CD4-positive, alpha-beta T cell treated with Interleukin-17A for 1 hour (primary cell): ENCODE results near the gene TK2.
"Not testable (repeated sequence)": the region's sequence is repeated elsewhere in the genome, so short reads cannot be mapped to it uniquely, and the experiment has no call there.

Source experiments
- DNase-seq: peaks from one replicate; pipeline ENCODE4 v3.0.0-alpha.2; 2020

TK2 gene

DNA sequence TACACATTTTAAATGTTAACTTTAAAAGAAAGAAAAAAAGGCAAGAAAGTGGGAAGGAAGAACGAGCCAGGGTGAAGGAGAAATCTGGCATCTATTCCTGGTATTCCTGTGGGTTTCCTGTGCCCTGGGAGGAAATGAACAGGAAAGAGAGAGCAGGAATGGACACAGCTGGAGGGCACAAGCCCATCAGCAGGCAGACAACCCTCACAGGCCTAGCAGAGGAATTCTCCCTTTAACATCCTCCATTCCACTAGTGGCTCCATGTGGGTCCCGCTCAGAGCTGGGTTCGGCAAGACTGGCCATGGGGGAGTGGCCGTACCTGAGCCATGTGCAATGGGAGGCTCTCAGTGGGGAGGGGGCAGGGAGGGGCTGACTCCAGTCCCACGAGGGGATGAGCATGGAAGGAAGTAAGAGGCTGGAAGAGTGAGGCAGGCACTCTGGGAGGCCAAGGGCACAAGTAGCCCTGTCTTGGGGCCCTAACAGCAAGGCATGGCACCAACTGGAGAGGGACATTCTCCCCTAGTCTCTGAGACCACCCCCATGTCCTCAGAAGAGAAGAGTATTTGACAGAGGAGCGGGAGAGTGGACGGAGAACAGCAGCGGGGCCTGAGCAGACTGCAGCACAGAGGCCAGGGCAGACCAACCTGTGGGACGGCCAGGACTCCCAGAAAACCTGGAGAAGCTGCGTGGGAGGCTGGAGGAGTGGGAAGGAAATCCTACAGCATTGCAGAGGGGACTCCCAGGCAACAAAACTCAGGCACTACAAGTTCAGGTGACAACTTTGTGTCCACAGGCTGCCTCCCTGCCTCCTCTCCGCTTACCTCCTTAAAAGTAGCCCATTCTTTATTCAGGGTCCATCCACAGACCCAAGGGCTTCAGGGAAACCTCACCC lies 30.2 kb downstream of the TK2 start:
- DNase-seq: no peak

DNA sequence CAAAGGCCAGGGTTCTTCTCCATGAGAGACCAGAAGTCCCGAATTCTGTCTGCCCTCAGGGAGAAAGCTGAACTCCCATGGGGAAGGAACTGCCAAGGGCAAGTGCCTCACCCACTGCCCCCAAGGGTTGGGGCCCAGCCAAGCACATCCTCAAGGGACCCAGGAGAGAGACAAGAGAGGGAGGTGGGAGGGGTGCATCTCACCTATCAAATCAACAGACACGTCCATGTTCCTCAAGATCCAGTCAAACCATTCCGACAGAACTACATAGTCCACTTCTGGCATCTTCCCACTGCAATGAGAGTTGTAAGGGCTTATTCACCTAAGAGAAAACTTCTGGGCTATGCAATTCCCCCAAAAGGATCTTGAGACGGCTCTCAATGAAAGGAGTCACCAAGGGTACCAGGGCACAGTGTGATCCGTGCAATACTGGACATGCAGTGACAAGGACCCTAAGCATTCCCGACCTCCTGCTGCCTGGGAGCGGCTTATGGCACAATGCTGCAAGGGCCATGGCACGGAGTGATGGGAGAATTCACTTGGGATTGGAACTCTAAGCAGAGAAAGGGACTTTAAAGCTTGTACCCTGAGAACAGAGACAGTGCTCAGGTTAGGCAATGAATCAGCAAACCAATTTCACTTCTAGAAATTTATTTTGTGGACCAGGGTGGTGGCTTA lies 32.2 kb downstream of the TK2 start:
- no peak for DNase-seq

DNA sequence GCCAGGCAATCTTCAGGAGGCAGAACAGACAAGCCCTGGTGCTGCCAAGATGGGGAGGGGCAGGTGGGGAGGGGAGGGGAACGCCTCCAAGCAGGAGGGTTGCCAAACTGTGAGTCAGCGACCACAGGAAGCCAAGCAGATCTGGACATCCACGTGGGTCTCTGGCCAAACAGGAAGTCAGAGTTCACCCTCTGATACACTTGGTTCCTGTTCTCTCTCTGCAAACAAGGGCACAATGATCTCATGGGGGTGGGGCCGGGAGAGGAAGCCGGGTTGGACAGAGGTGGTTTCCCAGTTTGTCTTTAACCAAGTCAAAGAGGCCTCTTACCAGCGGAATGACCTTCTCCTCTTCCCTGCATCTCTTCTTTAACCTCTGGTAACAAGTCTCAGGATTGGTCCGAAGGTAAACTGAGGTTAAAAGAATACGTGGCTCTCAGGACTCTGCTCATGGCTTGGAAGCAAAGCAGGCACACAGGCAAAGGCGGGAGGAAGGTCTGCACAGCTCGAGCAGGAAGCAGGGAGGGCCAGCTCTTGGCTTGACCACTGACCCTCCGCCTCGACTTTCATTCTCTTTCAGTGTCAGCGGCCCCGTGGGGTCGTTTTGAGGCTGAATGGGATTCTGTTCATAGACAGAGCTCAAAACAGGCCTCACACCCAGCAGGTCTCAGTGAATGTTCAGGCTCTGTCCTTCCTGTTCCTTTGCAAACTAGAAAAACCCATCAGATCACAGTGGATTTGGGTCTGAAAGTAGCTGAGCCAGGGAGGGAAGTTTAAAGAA lies 32.9 kb downstream of the TK2 start:
- peak; percentile 89 for DNase-seq

DNA sequence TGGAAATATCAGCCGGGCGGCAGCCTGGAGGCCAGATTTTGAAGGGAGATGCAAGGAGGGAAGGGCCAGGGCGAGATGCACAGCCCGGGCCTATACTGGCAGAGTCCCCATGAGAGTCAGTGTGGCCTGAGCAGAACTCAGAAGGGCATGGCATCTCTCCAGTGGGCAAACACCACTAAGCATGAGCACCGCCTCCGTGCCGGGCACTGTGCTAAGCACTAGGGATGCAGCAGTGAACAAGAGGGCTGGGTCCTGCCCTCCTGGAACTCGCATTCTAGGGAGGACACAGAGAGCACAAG lies 33.5 kb downstream of the TK2 start:
- no peak for DNase-seq

DNA sequence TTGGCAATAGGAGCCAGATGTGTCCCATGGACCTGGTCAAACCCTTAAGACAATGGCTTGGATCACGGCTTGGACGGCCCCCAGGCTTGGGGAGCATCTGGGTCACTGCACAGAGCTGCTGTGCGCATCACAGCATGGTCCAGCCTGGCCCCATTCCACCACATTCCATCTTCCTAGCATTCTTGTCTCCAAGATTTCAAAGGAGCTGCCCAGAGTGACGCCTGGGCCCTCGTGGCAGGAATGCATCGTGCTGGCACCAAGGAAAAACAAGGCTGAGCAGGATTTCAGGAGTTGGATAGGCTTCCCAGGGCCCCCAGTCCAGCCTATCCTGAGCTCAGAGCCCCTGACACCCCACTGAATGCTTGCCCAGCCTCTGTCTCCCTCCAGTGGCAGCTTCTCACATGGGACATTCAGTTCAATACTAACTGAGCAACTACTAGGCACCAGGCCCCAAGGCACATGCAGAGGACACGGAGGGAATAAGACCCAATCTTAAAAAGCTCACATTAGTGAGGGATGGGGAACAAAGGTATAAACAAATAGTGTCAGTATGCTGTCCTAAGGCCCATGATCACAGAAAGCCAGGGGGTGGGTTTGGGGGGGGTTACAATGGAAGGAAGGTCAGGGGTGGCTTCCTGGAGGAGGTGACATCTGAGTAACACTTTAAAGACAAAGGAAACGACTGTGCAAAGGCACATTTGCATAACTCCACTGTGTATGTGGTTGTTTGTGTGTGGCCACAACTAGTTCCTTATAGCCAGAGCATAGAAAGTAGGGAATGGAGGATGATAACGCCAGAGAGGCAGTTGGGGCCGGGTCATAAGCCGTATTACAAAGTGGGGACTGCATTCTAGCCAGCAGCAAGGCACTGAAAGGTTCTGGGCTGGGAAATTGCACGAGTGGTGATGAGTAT lies 34.1 kb downstream of the TK2 start:
- DNase-seq: peak; percentile 34

DNA sequence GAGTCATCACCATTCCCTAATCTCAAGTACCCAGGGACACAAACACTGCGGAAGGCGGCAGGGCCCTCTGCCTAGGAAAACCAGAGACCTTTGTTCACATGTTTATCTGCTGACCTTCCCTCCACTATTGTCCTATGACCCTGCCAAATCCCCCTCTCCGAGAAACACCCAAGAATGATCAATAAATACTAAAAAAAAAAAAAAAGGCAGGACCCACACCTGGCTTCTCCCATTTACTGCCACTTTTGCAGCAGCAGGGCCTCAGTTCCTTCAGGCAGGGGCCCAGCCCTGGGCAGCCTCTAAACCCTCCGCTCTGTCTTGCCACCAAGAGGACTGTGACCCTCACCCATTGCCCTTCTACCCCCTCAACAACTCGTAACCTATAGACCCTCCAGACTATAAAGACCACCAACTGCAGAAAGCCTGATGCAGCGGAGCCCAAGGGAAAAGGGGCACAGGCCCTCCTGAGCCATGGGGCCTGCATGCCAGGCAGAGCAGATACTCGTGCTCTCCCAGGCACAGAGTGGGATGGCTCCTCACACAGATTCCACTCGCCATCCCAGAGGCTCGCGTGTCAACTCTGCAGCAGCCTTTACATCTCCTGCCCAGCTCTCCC lies 34.8 kb downstream of the TK2 start:
- DNase-seq: not testable (repeated sequence)

DNA sequence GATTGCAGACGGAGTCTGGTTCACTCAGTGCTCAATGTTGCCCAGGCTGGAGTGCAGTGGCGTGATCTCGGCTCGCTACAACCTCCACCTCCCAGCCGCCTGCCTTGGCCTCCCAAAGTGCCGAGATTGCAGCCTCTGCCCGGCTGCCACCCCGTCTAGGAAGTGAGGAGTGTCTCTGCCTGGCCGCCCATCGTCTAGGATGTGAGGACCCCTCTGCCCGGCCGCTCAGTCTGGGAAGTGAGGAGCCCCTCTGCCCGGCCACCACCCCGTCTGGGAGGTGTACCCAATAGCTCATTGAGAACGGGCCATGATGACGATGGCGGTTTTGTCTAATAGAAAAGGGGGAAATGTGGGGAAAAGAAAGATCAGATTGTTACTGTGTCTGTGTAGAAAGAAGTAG lies 35.5 kb downstream of the TK2 start:
- not testable (repeated sequence) for DNase-seq

DNA sequence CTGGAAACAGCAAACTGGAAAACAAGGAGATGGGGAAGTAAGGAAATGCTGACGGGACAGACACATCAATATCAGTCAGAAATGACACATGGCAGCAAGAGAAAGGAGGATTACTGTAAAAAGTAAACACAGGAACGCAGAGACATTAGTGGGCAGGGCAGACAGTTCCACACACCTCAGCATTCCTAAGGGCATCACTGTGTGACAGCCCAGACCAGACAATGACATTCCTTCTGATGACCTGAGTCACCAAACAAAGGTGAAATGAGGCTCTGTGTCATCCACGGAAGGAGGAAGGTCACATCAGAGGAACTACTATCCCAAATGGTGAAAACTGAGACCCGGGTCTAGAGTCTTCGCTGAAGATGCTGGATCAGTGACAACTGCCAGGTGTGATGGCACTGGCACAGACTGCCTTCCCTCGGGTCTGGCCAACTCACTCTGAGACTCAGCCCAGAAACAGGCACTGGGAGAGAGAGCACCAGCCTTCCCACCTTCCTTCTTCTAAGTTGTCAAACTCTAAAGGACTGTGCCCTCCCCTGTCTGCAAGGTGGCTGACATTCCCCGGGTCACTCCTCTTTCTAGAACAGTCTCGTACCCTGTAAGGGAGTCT lies 36.7 kb downstream of the TK2 start:
- no peak for DNase-seq

DNA sequence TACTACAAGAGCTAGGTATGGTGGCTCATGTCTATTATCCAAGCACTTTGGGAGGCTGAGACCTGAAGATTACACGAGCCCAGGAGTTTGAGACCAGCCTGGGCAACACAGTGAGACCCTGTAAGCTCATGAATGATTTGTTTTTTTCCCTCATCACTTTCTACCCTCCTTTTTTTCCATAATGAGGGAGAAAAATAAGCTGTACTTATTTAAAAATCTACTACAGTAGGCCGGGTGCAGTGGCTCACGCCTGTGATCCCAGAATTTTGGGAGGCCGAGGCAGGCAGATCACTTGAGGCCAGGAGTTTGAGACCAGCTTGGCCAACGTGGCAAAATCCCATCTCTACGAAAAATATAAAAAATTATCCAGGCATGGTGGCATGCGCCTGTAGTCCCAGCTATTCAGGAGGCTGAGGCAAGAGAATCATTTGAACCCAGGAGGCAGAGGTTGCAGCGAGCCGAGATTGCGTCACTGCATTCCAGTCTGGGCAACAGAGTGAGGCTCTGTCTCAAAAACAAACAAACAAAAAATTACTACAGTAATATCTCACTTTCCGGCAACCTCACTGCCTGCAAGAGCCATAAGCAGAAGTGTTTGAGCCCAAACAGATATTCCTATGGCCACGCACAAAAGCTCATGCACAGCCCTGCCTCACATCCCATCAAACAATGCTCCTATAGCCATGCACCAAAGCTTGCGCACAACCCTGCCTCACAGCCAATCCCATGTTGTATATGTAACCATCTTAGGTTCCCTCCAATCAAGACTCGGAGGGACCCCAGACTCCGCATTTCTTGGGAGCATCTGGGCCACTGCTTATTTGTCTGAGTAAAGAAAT lies 37.4 kb downstream of the TK2 start:
- DNase-seq: no peak

DNA sequence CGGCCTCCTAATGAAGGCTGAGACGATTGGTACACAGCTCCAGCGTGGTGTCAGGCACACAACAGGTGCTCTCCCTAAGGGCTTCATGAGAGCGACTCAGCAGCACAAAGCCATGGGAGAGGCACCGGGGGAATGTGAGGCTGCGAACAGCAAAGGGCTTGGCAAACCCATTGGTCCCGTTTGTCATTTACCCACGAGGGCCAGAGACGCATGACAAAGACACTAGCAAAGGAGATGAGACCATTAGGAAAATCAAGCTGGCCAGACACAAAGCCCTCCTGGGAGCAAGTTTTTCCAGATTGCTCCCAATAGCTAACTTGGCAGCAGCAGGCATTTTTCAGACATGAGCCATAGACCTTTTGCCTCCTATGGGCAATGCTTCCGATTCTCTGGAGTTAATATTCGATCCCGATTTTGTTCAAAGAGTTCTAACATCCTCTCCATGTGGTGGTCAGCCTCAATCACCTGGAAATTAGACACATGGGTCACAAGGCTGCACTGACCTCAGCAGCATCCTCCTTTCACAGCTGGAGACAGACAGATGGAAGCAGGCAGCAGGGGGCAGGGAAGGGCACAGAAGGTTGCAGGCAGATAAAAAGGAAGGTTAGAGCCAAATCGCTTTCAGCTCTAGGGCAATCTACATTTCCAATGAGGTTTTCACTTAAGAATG lies 38.2 kb downstream of the TK2 start:
- no peak for DNase-seq

DNA sequence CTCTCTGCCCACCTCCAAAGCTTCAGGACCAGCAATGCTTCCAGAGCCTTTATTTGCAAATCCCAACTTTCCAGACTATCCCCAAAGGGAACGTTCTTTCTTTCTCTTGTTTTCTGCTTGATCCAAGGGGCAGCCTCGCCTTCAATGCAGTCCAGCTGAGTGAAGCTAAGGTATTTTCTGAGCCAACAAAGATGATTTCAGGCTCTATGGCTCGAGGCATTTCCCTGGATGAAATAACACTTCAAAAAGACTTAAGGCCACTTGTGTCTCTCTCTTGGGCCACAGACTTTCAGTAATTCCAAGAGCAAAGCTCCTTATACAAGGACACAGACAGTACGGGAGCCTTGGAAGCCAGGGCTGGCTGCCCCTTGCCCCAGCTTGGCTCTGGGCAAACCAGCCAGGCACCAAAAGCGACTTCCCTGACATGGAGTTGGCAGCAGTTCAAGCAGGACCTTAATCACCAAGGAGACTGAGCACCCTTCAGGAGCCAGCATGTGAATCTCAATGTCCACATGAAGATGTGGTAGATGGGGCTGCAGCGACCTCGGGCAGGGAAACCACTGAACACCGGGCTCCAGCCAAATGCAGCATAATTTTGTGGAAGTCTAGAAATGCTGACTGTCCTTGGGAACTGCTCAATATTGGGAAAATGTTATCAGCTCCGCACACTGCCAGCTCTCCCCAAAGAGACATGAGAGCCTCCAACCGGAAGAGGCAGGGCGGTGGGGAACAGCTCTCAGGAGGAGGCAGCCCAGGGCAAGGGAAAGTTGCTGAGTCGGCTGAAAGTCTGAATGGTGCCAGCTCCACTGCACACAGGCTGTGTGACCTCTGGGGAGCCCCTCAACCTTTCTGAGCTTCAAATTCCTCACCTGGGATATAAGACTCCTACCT lies 39.0 kb downstream of the TK2 start:
- no peak for DNase-seq

DNA sequence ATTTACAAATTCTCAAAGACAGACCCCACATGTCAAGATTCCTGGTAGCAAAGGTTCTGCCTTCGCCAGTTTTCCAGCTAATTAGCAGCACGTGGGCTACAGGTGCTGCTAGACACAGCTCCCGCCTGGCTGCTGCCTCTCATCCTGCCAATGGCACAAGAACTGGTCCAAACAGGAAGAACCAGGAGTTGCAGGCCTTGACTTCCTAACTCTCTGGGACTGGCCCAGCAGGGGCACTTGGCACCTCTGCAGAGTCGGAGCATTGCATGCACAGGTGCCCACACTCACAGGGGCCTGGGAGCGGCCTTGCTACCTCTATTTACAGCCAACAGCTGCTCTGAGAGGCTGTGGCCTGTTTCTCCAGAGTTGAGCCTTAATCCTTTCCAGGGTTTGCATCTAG lies 39.6 kb downstream of the TK2 start:
- DNase-seq: no peak

DNA sequence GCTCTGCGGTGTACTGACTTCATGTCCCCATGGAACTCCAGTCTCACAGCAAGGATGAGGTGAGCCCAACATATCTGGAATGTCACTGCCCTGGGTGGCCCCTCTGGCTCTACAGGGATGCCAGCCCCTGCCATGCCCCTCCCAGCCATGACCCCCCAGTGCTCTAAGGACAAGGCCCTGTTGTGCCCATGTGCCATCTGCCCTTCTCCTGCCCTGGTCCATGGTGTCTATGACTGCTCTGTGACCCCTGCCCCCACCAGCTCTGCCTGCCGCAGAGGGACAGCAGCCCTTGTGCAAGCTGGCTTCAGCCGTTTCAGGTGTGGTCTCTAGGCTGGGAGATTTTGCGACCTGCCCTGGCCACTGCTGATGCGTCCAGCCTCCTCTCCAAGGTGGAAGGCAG lies 40.3 kb downstream of the TK2 start:
- no peak for DNase-seq

DNA sequence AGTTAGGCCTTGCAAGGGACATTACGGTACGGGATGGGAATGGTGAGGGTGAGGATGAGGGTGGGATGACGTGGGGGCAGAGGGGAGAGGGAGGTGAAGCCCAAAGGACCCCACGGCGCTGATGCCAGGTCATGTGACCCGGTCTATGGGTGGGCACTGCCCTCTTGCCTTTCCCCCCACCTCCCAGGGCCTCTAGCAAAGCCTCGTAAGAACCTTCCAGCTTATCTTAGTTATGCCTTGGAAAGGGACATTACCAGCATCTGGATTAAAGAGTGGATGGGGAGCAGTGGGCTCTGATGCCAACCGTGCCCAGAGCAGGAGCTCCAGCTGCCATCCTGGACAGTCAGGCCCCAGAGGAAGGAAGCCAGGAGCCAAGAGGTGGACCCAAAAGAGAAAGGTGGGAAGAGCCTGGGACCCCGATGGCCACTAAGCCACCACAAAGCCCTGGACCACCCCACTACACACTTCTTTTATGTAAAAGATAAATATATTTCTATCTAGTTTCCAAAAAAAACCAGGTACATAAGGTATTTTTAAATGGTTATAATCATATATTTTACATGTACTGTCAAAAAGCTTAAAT lies 40.9 kb downstream of the TK2 start:
- no peak for DNase-seq

DNA sequence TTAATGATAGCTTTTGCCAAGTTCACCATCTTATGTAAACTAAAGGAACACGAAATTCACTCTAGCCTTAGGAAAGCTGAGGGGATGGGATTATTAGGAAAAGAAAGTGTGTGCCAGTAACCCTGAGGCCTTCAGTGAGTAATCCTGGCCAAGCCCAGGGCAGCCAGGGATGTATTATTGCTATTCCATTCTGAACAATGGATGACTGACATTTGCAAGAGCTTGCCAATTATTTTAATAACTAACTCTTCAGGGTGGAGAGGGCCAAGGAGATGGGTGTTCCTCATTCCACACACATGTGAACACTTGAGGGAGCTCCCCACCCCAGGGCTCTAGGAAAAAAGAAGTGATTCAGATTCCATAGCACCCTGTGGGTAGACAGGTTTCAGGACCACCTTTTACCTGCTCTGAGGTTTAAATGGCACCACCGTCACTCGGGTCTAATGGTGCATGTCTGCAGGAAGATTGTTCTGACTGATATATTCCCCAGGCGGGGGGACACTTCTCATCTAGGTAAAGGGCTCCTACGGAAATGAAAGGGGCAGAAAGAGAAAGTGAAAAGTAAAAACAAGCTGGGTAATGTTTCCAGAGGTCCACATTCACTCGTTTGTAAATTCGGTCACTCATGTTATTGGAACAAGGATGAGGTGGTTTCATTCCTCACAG lies 41.5 kb downstream of the TK2 start:
- no peak for DNase-seq

DNA sequence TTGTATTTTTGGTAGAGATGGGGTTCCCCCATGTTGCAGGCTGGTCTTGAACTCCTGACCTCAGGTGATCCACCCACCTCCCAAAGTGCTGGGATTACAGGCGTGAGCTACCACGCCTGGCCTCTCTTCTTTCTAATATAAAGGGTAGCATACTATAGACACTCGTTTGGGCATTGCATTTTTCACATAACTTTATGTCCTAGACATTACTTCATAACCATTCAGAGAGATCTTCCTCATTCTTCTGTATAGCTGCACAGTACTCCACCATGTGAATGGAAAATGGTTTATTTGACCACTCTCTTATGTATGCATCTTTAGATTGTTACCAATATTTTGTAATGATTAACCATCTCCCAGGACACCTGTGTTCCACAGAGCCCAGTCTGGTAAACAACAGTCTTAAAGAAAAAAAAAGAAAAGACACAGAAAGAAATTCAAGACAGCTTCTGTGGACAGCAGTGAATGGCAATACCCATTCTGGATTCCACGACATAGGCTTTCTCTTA lies 42.1 kb downstream of the TK2 start:
- no peak for DNase-seq

DNA sequence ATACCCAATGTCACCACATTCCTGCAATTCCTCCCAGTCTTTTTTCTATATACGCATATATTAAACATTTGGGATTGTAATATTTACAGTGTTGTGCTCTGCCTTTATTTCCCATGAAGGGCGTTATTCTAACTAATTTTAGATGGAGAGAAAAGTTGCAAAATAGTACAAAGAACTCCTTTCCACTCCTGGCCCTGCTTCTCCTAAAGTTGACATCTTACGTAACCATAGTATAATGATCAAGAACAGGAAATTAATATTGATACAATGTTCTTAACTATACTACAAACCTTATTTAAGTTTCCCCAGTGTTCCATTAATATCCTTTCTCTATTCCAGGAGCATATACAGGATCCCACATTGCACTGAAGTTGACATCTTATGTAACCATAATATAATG lies 46.3 kb downstream of the TK2 start:
- DNase-seq: no peak

DNA sequence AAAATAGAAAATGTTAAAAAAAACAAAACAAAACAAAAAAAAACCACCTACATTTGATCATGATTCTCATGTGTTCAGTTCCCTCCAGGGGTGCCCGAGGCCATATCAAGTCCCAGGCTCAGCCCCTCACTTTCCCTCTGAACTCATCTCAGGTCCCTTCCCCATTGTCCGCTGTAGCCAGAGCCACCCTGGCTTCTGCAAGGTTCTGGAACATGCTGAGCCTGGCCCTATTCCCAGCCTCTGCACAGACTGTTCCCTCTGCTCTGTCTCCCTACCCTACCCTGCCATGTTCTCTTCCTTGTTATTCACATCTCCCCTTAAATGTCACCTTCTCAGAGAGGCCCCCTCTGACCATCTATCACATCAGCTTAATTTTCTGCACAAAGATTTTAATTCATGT lies 46.9 kb downstream of the TK2 start:
- DNase-seq: no peak
